B cell (primary cell): ENCODE measurements around the gene PNLIPRP2. TPM values are rescaled to one million over a fixed set of nuclear protein-coding genes. Genes with fewer than 3 reads are reported as not detected.

ENCODE experiments used
- ATAC-seq: fragments of 200-7000 bp; cut with Tn5 transposase; one replicate; pipeline ENCODE4 v1.10.0; 2021; ENCODE audit warnings: low read depth, mild to moderate bottlenecking, moderate number of reproducible peaks, moderate library complexity
- CTCF ChIA-PET: fragments of 350-600 bp; sonication (Branson Sonifier 250); formaldehyde crosslinking; loops from one replicate; lab custom pipeline; 2021; ENCODE audit warnings: antibody characterized with exemption, inconsistent platforms; lab: Charles Lee
- POLR2A ChIA-PET: fragments of 350-600 bp; sonication (Branson Sonifier 250); formaldehyde crosslinking; loops from one replicate; lab custom pipeline; 2021; ENCODE audit warnings: antibody characterized with exemption; lab: Charles Lee
- DNase-seq: peaks from one replicate; pipeline ENCODE4 v3.0.0; 2013
- H2AFZ ChIP-seq: 2 replicates; pipeline ENCODE4 v1.6.1; 2012; ENCODE audit warnings: mild to moderate bottlenecking, low read depth, low read length; ENCODE audit not compliant: insufficient read depth, poor library complexity, severe bottlenecking
- H3K27ac ChIP-seq, 2 donors: 1 replicate in 1 of 2; 2 replicates in 1 of 2; pipeline ENCODE4 v1.5.1; 2012 to 2013; ENCODE audit warnings: low read length in 2 of 2, mild to moderate bottlenecking in 2 of 2, moderate library complexity in 1 of 2
- H3K27me3 ChIP-seq, 4 experiments: fragments of 200-600 bp in 1 of 4; sonication (generic) in 1 of 4; replicated peaks in 1 of 4; 1 replicate in 2 of 4; 2 replicates in 2 of 4; pipeline versions ENCODE4 v1.6.1 to v1.7.0; 2013 to 2016; ENCODE audit warnings: low read length in 3 of 4, mild to moderate bottlenecking in 2 of 4, mixed read lengths in 1 of 4, moderate library complexity in 1 of 4; ENCODE audit not compliant: insufficient read depth in 4 of 4, control insufficient read depth in 3 of 4; ENCODE audit errors: control extremely low read depth in 1 of 4
- H3K36me3 ChIP-seq, 2 experiments: replicated peaks in 1 of 2; 1 replicate in 1 of 2; 2 replicates in 1 of 2; pipeline versions ENCODE4 v1.6.1 to v1.7.1; 2013; ENCODE audit warnings: low read length in 1 of 2; ENCODE audit not compliant: insufficient read depth in 2 of 2, control insufficient read depth in 1 of 2; ENCODE audit errors: control extremely low read depth in 1 of 2, extremely low read depth in 1 of 2
- H3K4me1 ChIP-seq, 2 donors: fragments of 200-600 bp in 1 of 2; sonication (generic) in 1 of 2; 1 replicate in 1 of 2; 2 replicates in 1 of 2; pipeline versions ENCODE4 v1.5.1 to v1.6.1; 2013 to 2017; ENCODE audit warnings: low read length in 2 of 2; ENCODE audit not compliant: control insufficient read depth in 2 of 2, insufficient read depth in 2 of 2
- H3K4me2 ChIP-seq: replicated peaks from 2 replicates; pipeline ENCODE3; 2012; ENCODE audit warnings: mild to moderate bottlenecking, low read depth, low read length; ENCODE audit not compliant: poor library complexity, severe bottlenecking
- H3K4me3 ChIP-seq, 5 experiments: fragments of 200-600 bp in 1 of 5; sonication (generic) in 1 of 5; 1 replicate in 3 of 5; 2 replicates in 2 of 5; pipeline versions ENCODE4 v1.5.1 to v1.7.0; 2011 to 2016; ENCODE audit warnings: low read length in 4 of 5, mild to moderate bottlenecking in 4 of 5, low read depth in 2 of 5, control low read depth in 1 of 5, moderate library complexity in 1 of 5; ENCODE audit not compliant: insufficient read depth in 1 of 5; ENCODE audit errors: control extremely low read depth in 1 of 5, extremely low read depth in 1 of 5
- H3K79me2 ChIP-seq: fragments of 200-600 bp; sonication (generic); one replicate; pipeline ENCODE4 v1.6.0; 2016; ENCODE audit warnings: low read length; ENCODE audit not compliant: control insufficient read depth, insufficient read depth
- H3K9ac ChIP-seq: fragments of 200-600 bp; sonication (generic); 2 replicates; pipeline ENCODE4 v1.6.1; 2017; ENCODE audit warnings: mild to moderate bottlenecking, low read length, moderate library complexity
- H3K9me3 ChIP-seq, 3 donors: one replicate each; pipeline versions ENCODE4 v1.6.1 to v1.7.1; 2013; ENCODE audit warnings: low read length in 2 of 3; ENCODE audit not compliant: control insufficient read depth in 2 of 3, insufficient read depth in 1 of 3; ENCODE audit errors: control extremely low read depth in 1 of 3
- H4K20me1 ChIP-seq: 2 replicates; pipeline ENCODE4 v1.6.0; 2012; ENCODE audit warnings: mild to moderate bottlenecking, low read length; ENCODE audit not compliant: insufficient read depth, control insufficient read depth, poor library complexity, severe bottlenecking
- H3K27ac Mint-ChIP-seq: one replicate; pipeline ENCODE4 v1.8.0; 2021; ENCODE audit warnings: mixed read lengths
- H3K27me3 Mint-ChIP-seq: one replicate; pipeline ENCODE4 v1.8.0; 2021; ENCODE audit warnings: mixed read lengths
- H3K4me1 Mint-ChIP-seq: one replicate; pipeline ENCODE4 v1.8.0; 2021; ENCODE audit warnings: mixed read lengths
- H3K4me3 Mint-ChIP-seq: one replicate; pipeline ENCODE4 v1.8.0; 2021; ENCODE audit warnings: mixed read lengths
- H3K9me3 Mint-ChIP-seq: one replicate; pipeline ENCODE4 v1.8.0; 2022; ENCODE audit warnings: mixed read lengths; ENCODE audit not compliant: insufficient read depth
- CTCF ChIP-seq: fragments of 200-600 bp; IDR thresholded peaks from one replicate; pipeline ENCODE4 v1.8.0; 2022; ENCODE audit warnings: antibody characterized with exemption, mild to moderate bottlenecking
- EZH2 ChIP-seq: IDR thresholded peaks from 2 replicates; pipeline ENCODE4 v1.6.1; 2012; ENCODE audit warnings: borderline replicate concordance, low read depth, mild to moderate bottlenecking, moderate library complexity, low read length; ENCODE audit not compliant: insufficient read depth, poor library complexity, severe bottlenecking
- WGBS: methylation state at CpG from one replicate; pipeline ENCODE4 v1.1.5; 2013; ENCODE audit warnings: missing lambda C conversion rate; ENCODE audit not compliant: insufficient coverage; 5-methylcytosine and 5-hydroxymethylcytosine counted together
- intact Hi-C: fragments of 100-400 bp; cut with micrococcal nuclease; formaldehyde crosslinking; loops from one replicate; pipeline ENCODE4 v1.10.0; 2022
- polyA plus RNA-seq: library from polyadenylated mRNA; depleted of rRNA; stranded (reverse); fragments of >200 nt; gene quantifications from 2 replicates; pipeline ENCODE4 v1.2.3, GENCODE V29; 2012
- total RNA-seq, 2 donors: library from RNA; stranded (reverse); fragments of 120-200 nt in 1 of 2; gene quantifications; 1 replicate in 1 of 2; 2 replicates in 1 of 2; pipeline versions ENCODE4 v1.2.3 to v1.2.4, GENCODE V29; 2013 to 2022

The PNLIPRP2 gene
- total and polyA plus RNA-seq, 2 donors (not counting 1 experiment from before 2014, with no cell fraction given): not detected

GRCh38 chr10:116613471-116613870 is 7.3 kb upstream of the PNLIPRP2 start:
- H2AFZ ChIP-seq: no peak overlapping the region
- H3K4me1 ChIP-seq: no peaks in the 10 kb centered on the region
- intact Hi-C loops: no loop called here
- WGBS: 87% methylated on average over 2 of the region's 2 CpGs
- peaks cover 0 to 15% (median 0%) of the 10 kb centered on the region in 3 donors for H3K9me3 ChIP-seq
- Mint-ChIP-seq H3K27me3 (peaks cover 5% of the 10 kb centered on the region), H3K4me3 (no peak overlapping the region), H3K9me3 (no peaks in the 10 kb centered on the region), H3K27ac (no peak overlapping the region), H3K4me1 (no peaks in the 10 kb centered on the region)
- no peaks in the 10 kb centered on the region for H3K36me3 ChIP-seq
- H3K27me3 ChIP-seq: peaks cover 0 to 13% (median 2%) of the 10 kb centered on the region in 4 experiments
- H3K4me3 ChIP-seq: no peak overlapping the region
- no peak overlapping the region for H3K4me2 ChIP-seq
- no peaks in the 10 kb centered on the region for H3K79me2 ChIP-seq
- TF ChIP-seq CTCF (no peak), EZH2 (no peak)
- no peak overlapping the region for H3K9ac ChIP-seq
- no peaks in the 10 kb centered on the region for H4K20me1 ChIP-seq
- POLR2A ChIA-PET: no interaction called here
- DNase-seq (no peak), ATAC-seq (no peak)
- CTCF ChIA-PET: no interaction called here
- no peak overlapping the region for H3K27ac ChIP-seq

GRCh38 chr10:116614796-116615195 is 6.0 kb upstream of the PNLIPRP2 start:
- Histone ChIP-seq H3K9ac (no peak overlapping the region), H2AFZ (no peak overlapping the region), H3K79me2 (no peaks in the 10 kb centered on the region), H4K20me1 (no peaks in the 10 kb centered on the region), H3K36me3 (no peaks in the 10 kb centered on the region), H3K27me3 (peaks cover 0 to 3% (median 0%) of the 10 kb centered on the region in 4 experiments), H3K4me3 (no peak overlapping the region), H3K27ac (no peak overlapping the region), H3K9me3 (peaks cover 0 to 2% (median 0%) of the 10 kb centered on the region in 3 donors), H3K4me2 (no peak overlapping the region), H3K4me1 (no peaks in the 10 kb centered on the region)
- ATAC-seq (no peak), DNase-seq (no peak)
- H3K4me1 Mint-ChIP-seq: no peaks in the 10 kb centered on the region
- POLR2A ChIA-PET: no interaction called here
- TF ChIP-seq CTCF (no peak), EZH2 (no peak)
- WGBS: 53% methylated on average over 2 of the region's 2 CpGs
- no peak overlapping the region for H3K27ac Mint-ChIP-seq
- CTCF ChIA-PET: no interaction called here
- peaks cover 5% of the 10 kb centered on the region for H3K27me3 Mint-ChIP-seq
- no peak overlapping the region for H3K4me3 Mint-ChIP-seq
- intact Hi-C loops: no loop called here
- no peaks in the 10 kb centered on the region for H3K9me3 Mint-ChIP-seq
